ENCODE measurements around the gene EMX1. TPM values are rescaled to one million over a fixed set of nuclear protein-coding genes. Genes with fewer than 3 reads are reported as not detected.

Gene EMX1
- total RNA-seq, 4 donors from 2014 or later, result 1.1 to 10.0 (median 3.4) TPM; not detected in 1

DNA sequence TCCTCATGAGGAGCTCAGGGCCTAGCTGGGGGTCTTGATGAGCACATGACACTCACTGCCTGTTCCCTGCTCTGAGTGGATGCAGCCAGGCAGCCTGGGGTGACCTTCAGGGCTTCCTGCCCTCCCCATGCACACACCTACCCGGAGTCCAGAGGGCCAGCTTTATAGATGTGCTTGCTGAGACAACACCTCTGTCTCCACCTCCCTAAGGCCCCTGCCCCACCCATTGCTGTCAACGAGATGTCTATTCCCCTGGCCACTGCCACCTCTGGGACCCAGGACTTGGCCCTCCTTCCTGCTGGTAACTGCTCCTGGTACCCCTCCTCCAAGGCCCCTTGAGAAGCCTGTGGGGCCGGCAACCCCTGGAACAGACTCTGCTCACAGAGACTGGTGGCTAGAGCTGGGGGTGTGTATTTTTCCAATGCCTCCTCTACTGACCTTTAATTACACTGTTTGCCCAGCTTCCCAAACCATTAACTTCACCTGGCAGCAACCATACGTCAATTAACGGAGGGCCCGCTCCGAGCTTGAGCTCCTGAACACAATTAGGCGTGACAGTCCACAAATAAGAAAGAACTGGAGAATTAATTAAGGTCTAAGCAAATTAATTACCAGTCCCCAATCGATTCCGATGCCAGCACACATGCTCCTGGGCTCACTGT, 66.3 kb downstream of the EMX1 start:
- DNase-seq, result peak in 2 of 3 donors; percentile 68 to 69
- peaks cover 0 to 16% (median 0%) of the 10 kb centered on the region in 3 donors for H3K36me3 ChIP-seq
- no peak for TF ChIP-seq POLR2A (IDR thresholded peaks at IDR 0.05)
- TF ChIP-seq, protein P1, sequence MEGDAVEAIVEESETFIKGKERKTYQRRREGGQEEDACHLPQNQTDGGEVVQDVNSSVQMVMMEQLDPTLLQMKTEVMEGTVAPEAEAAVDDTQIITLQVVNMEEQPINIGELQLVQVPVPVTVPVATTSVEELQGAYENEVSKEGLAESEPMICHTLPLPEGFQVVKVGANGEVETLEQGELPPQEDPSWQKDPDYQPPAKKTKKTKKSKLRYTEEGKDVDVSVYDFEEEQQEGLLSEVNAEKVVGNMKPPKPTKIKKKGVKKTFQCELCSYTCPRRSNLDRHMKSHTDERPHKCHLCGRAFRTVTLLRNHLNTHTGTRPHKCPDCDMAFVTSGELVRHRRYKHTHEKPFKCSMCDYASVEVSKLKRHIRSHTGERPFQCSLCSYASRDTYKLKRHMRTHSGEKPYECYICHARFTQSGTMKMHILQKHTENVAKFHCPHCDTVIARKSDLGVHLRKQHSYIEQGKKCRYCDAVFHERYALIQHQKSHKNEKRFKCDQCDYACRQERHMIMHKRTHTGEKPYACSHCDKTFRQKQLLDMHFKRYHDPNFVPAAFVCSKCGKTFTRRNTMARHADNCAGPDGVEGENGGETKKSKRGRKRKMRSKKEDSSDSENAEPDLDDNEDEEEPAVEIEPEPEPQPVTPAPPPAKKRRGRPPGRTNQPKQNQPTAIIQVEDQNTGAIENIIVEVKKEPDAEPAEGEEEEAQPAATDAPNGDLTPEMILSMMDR (IDR thresholded peaks at IDR 0.05), result no peak
- H3K4me3 ChIP-seq, result no peak overlapping the region
- H3K4me1 ChIP-seq, result peaks cover 0 to 4% (median 0%) of the 10 kb centered on the region in 4 donors
- peak overlapping the region in 1 of 4 donors; percentile 39 for H3K27ac ChIP-seq
- H3K9me3 ChIP-seq, result no peaks in the 10 kb centered on the region
- no peaks in the 10 kb centered on the region for H3K27me3 ChIP-seq

DNA sequence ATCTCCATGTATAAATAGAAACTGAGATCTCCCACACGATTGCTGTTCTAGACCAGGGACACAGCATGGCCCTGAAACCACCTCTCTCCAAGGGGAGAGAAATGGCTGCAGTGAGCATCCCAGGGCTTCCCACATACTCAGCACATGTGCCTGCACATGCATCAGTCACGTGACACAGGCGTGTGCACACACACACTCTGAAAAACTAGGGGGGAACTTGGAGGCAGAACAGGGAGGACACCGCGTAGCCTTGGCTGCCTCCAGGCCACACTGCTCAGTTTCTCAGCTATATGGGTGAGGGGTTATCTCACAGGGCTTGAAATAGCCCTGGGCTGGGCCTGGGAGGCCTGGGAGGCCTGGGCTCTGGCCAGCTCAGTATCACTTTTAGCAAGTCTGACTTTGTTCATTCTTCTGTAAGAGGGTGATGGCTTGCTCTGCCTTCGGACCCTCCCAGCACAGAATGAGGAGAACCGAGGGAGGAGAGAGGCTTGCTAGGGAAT, 66.9 kb downstream of the EMX1 start:
- Histone ChIP-seq H3K27me3 (no peaks in the 10 kb centered on the region), H3K36me3 (peaks cover 0 to 21% (median 0%) of the 10 kb centered on the region in 3 donors), H3K4me1 (peaks cover 0 to 4% (median 0%) of the 10 kb centered on the region in 4 donors), H3K4me3 (no peak overlapping the region), H3K9me3 (no peaks in the 10 kb centered on the region), H3K27ac (peak overlapping the region in 1 of 4 donors; percentile 39)
- no peak for TF ChIP-seq POLR2A (IDR thresholded peaks at IDR 0.05)
- TF ChIP-seq, protein P1 (IDR thresholded peaks at IDR 0.05), result no peak
- DNase-seq, result peak in 1 of 3 donors; percentile 18

Other genes with a start within 250 kb of the EMX1 start
- gene EXOC6B, start 91.5 kb upstream of the EMX1 start, total RNA-seq, result 10 to 100 TPM; 54.9 to 93.7 (median 64.6) TPM
- gene SPR, start 30.1 kb upstream of the EMX1 start, total RNA-seq, result 10 to 100 TPM; 28.1 to 66.0 (median 52.1) TPM
- gene SFXN5, start 154.2 kb downstream of the EMX1 start, total RNA-seq, result 10 to 100 TPM; 22.9 to 55.4 (median 41.2) TPM
- 10 to 100 TPM in 1 of 4 donors, 1 to 10 TPM in 3; 5.1 to 10.7 (median 9.3) TPM for gene RAB11FIP5, start 195.4 kb downstream of the EMX1 start, total RNA-seq

Data from Peyer's patch (tissue), 4 donors.